OCI-LY3 (cell line): ENCODE results near the gene ATP13A2.

Source experiments
- CTCF ChIP-seq: fragments of 200-600, 300-600 bp; sonication (generic); IDR thresholded peaks from 2 replicates; pipeline ENCODE4 v1.5.1; 2014; ENCODE audit warnings: antibody characterized with exemption, low read length, low read depth
- EZH2phosphoT487 ChIP-seq: fragments of 200-600 bp; shearing (Covaris generic); IDR thresholded peaks from 2 replicates; pipeline ENCODE4 v1.6.1; 2018; ENCODE audit warnings: antibody characterized with exemption, mixed run types, low read depth

- TF ChIP-seq CTCF, result no peak
- TF ChIP-seq EZH2phosphoT487, result no peak
Observed at GRCh38 chr1:16965486-16966067, 46.2 kb downstream of the ATP13A2 start.
